HG02852 (cell line): ENCODE measurements around the gene CSGALNACT2.
"Not testable (repeated sequence)": the region's sequence is repeated elsewhere in the genome, so short reads cannot be mapped to it uniquely, and the experiment has no call there.

Source experiments
- ATAC-seq: cut with Tn5 transposase; IDR thresholded peaks from one replicate; pipeline ENCODE4 v1.9.1; 2021; ENCODE audit warnings: mild to moderate bottlenecking, moderate library complexity; ENCODE audit not compliant: unreplicated experiment

Gene CSGALNACT2, protein sequence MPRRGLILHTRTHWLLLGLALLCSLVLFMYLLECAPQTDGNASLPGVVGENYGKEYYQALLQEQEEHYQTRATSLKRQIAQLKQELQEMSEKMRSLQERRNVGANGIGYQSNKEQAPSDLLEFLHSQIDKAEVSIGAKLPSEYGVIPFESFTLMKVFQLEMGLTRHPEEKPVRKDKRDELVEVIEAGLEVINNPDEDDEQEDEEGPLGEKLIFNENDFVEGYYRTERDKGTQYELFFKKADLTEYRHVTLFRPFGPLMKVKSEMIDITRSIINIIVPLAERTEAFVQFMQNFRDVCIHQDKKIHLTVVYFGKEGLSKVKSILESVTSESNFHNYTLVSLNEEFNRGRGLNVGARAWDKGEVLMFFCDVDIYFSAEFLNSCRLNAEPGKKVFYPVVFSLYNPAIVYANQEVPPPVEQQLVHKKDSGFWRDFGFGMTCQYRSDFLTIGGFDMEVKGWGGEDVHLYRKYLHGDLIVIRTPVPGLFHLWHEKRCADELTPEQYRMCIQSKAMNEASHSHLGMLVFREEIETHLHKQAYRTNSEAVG

GRCh38 chr10:43138021-43138756 lies at the start of gene CSGALNACT2:
Gene CSGALNACT2, plus strand, starts transcription at chr10:43138445. Its CDS starts 16,705 bp downstream, at chr10:43155150.
- peak; percentile 58 for ATAC-seq

DNA sequence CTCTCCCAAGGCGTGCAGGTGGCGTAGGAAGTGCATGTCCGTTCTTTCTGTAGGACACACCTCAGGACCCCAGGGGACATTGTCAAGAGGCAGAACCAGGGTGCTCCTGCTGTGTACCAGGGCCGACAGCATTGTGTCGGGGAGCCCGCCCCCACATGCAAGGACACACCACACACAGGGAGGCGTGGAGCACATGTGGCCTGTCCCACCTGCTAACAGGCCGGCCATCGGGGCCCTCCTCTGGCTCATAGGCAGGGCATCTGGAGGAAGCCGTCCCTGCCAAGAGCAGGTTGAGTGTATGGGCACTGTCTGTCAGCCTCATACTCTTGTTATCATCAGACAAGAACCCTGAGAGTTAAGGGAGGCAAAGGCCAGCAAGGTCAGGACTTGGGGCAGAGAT lies 48.7 kb upstream of the CSGALNACT2 start:
- ATAC-seq = no peak

- ATAC-seq = no peak
Observed at GRCh38 chr10:43090188-43090587, 48.1 kb upstream of the CSGALNACT2 start.

DNA sequence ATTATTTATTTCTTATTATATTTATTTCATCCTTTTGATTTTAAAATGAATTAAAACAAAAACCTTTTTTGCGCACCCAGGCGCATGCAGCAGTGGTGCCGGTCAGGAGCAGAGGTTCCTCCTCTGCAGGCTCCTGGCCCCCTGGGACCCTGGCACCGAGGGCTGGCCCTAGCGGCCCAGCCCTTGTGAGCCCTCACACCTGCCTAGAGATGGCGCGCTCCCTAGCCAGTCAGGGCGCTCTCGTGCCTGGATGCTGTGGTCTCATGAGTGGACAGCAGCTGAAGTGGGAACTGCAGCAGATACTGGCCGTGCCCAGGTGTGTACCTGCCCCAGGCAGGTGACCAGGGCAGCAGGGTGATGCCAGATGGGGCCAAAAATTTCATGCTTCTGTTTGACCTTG lies 47.6 kb upstream of the CSGALNACT2 start:
- ATAC-seq = no peak

DNA sequence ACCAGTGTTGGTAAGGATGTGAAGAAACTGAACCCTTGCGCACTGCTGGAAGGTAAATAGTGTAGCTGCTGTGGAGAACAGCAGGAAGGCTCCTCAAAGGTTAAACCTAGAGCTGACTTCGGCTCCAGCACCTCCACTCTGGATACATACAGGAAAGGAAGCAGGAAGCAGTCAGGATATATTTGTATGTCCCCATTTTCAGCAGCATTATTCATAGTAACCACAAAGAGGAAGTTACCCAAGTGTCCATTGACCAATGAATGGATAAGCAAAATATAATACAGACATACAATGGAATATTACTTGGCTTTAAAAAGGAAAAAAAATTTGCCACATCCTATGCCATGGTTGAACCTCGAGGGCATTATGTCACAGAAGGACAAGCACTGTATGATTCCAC lies 46.4 kb upstream of the CSGALNACT2 start:
- ATAC-seq = no peak

GRCh38 chr10:43093423-43094076 lies 44.7 kb upstream of the CSGALNACT2 start:
- no peak for ATAC-seq

DNA sequence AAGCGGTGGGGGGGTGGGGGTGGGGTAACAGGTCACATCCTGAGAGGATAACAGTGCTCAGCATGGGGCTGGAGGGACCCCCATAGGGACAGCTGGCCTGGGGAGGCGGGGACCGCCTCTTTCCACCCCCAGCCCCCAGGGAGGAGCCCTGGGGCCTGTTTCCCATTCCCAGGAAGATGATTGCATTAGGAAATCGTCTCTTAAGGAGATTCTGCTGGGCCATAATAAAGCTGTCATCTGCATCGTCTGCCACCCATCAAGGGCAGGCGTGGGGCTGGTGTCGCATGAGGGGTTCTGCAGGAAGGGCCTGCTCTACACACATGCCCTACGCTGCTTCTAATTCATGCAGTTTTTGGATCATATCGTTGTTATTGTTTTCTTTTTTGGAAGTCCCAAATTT lies 44.2 kb upstream of the CSGALNACT2 start:
- ATAC-seq = no peak

DNA sequence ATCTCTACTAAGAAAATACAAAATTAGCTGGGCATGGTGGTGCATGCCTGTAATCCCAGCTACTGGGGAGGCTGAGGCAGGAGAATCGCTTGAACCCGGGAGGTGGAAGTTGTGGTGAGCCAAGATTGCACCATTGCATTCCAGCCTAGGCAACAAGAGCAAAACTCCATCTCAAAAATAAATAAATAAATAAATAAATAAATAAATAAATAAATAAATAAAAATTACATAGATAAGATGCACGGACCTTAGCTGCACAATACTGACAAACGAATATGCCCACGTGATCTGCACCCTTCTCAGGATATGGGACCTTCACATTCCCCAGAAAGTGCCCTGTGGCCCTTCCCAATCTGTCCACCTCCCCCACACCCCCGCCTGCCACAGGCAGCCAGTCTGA lies 38.9 kb upstream of the CSGALNACT2 start:
- ATAC-seq = not testable (repeated sequence)

- ATAC-seq = no peak
Observed at GRCh38 chr10:43099928-43100327, 38.3 kb upstream of the CSGALNACT2 start.

- ATAC-seq = no peak
Observed at GRCh38 chr10:43100366-43100765, 37.9 kb upstream of the CSGALNACT2 start.

DNA sequence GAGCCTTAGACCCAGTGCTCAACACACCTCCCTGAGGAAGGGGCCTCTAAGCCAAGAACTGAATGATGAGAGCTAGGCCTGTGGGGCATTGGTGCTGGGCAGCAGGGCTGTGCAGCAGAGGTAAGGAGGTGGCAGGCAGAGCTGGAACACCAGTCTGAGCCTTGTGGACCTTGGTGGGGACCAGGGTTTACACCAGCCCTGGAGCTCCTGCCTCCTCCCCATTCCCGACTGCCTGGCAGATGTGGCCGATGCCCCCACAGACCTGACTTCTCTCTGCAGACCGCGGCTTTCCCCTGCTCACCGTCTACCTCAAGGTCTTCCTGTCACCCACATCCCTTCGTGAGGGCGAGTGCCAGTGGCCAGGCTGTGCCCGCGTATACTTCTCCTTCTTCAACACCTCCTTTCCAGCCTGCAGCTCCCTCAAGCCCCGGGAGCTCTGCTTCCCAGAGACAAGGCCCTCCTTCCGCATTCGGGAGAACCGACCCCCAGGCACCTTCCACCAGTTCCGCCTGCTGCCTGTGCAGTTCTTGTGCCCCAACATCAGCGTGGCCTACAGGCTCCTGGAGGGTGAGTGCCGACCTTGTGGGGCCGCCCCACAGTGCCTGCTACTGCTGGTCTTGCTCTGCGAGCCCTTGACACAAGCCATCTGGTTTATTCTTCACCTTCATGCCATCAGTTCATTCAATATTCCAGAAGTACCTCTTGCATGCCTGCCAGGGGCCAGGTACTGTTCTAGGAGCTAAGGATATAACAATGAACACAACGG lies 36.0 kb upstream of the CSGALNACT2 start:
- no peak for ATAC-seq

DNA sequence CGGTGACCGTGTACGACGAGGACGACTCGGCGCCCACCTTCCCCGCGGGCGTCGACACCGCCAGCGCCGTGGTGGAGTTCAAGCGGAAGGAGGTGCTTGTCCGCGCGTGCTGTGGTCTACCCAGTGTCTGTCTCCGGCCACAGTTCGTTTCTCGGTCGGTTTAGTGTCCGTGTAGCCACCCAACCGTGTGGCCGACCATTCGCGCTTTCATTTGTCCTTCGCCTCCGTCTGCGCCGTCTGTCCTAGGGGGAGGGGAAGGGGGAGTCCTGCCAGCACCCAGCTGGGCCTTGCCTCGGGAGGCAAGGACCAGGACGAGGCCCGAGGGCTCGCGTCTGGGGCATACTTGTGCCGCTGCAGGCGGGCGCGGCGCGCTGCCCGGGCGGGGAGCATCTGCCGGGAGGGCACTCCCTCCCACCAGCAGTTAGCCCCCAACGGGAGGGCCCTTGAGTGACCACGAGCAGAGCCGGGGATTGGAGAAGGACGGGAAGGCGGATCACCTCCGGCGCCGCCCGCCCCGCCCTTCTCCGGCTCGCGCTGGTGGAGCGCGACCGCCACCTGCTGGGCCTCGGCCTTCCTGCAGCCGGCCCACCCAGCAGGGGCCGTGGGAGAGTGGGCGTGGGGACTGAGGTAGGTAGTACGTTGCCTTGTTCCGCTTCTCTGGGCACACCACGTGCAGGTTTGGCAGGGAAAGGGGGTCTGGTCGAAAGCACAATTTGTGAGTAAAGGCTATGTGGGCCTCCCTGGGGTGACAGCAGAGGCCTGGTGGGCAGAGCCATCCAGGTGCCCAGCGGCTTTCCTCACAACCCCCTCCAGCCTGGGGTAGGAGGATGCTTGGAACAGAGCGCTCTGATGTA lies 32.9 kb upstream of the CSGALNACT2 start:
- ATAC-seq = peak; percentile 80

DNA sequence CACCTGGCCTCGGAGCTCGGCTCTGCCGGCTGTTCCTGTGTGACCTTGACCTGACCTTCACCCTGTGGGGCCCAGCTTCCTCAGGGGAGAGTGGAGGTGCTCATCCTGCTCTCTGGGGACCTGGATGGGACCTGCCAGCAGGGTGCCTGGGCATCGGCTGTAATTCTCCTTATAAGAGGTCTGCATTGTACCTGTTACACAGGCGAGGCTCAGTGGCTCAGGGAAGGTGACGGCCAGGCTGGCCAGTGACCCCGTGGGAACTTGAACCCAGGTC lies 32.4 kb upstream of the CSGALNACT2 start:
- ATAC-seq = no peak

GRCh38 chr10:43106256-43107091 lies 31.8 kb upstream of the CSGALNACT2 start:
- no peak for ATAC-seq

- ATAC-seq = no peak
Observed at GRCh38 chr10:43108951-43109350, 29.3 kb upstream of the CSGALNACT2 start.

- no peak for ATAC-seq
Observed at GRCh38 chr10:43109671-43110249, 28.5 kb upstream of the CSGALNACT2 start.

- ATAC-seq = peak; percentile 59
Observed at GRCh38 chr10:43110338-43111071, 27.7 kb upstream of the CSGALNACT2 start.

GRCh38 chr10:43111101-43111500 lies 27.1 kb upstream of the CSGALNACT2 start:
- no peak for ATAC-seq
